Stimulated activated CD4-positive, alpha-beta T cell treated with anti-CD3 and anti-CD28 coated beads, Interleukin-1b, Interleukin-23, amount 100 ng/mL, for 4 hours (primary cell): ENCODE data around the gene FAM222A.

ENCODE experiments used
- DNase-seq, 2 donors: peaks; one replicate each; pipeline ENCODE4 v3.0.0-alpha.2; 2020; ENCODE audit warnings: low read depth in 2 of 2

The FAM222A gene

GRCh38 chr12:109737126-109737525 lies 23.5 kb downstream of the FAM222A start:
- DNase-seq: no peak

- DNase-seq: no peak
Observed at GRCh38 chr12:109737631-109738030, 24.0 kb downstream of the FAM222A start.

- no peak for DNase-seq
Observed at GRCh38 chr12:109738209-109738608, 24.6 kb downstream of the FAM222A start.

GRCh38 chr12:109738878-109739665 lies 25.4 kb downstream of the FAM222A start:
- DNase-seq: no peak

- no peak for DNase-seq
Observed at GRCh38 chr12:109739747-109740693, 26.4 kb downstream of the FAM222A start.

- DNase-seq: no peak
Observed at GRCh38 chr12:109740694-109741245, 27.1 kb downstream of the FAM222A start.

GRCh38 chr12:109741286-109741969 lies 27.8 kb downstream of the FAM222A start:
- DNase-seq: no peak

- DNase-seq: no peak
Observed at GRCh38 chr12:109741970-109742703, 28.5 kb downstream of the FAM222A start.

GRCh38 chr12:109743076-109743910 lies 29.7 kb downstream of the FAM222A start:
- no peak for DNase-seq

GRCh38 chr12:109744026-109744425 lies 30.4 kb downstream of the FAM222A start:
- no peak for DNase-seq

GRCh38 chr12:109744986-109745942 lies 31.6 kb downstream of the FAM222A start:
- no peak for DNase-seq

- DNase-seq: no peak
Observed at GRCh38 chr12:109752117-109753053, 38.8 kb downstream of the FAM222A start.

- DNase-seq: no peak
Observed at GRCh38 chr12:109753054-109753401, 39.4 kb downstream of the FAM222A start.

GRCh38 chr12:109753959-109754358 lies 40.3 kb downstream of the FAM222A start:
- DNase-seq: no peak

- DNase-seq: no peak
Observed at GRCh38 chr12:109756457-109756856, 42.8 kb downstream of the FAM222A start.

- no peak for DNase-seq
Observed at GRCh38 chr12:109757671-109758265, 44.1 kb downstream of the FAM222A start.
